GM12872 (cell line): Measurements from ENCODE around the gene BDNF.

Source experiments
- CTCF ChIP-seq: IDR thresholded peaks from 3 replicates; pipeline ENCODE4 v1.5.1; 2011; ENCODE audit warnings: low read depth, mild to moderate bottlenecking, low read length, moderate library complexity; ENCODE audit not compliant: insufficient read depth

The BDNF gene

GRCh38 chr11:27716835-27717234 lies 16.6 kb upstream of the BDNF start:
- no peak for TF ChIP-seq CTCF

- no peak for TF ChIP-seq CTCF
Observed at GRCh38 chr11:27716216-27716615, 16.0 kb upstream of the BDNF start.

- no peak for TF ChIP-seq CTCF
Observed at GRCh38 chr11:27711725-27712124, 11.5 kb upstream of the BDNF start.

GRCh38 chr11:27710536-27710935 lies 10.3 kb upstream of the BDNF start:
- TF ChIP-seq CTCF = no peak

GRCh38 chr11:27707676-27708075 lies 7.4 kb upstream of the BDNF start:
- no peak for TF ChIP-seq CTCF

- TF ChIP-seq CTCF = peak; percentile 79
Observed at GRCh38 chr11:27705873-27706820, 5.9 kb upstream of the BDNF start.

GRCh38 chr11:27703481-27703880 lies 3.2 kb upstream of the BDNF start:
- TF ChIP-seq CTCF = no peak
